Gastrocnemius medialis (tissue), 4 donors: Measurements from ENCODE around the gene FNDC3B.

Source experiments
- POLR2A ChIP-seq, 2 donors: fragments of 450-650 bp; IDR thresholded peaks; one replicate each; pipeline ENCODE4 v1.6.1; 2017; ENCODE audit warnings: antibody characterized with exemption in 2 of 2, mild to moderate bottlenecking in 2 of 2, moderate library complexity in 2 of 2
- TF ChIP-seq, protein P1 (sequence below), 5 experiments: fragments of 450-650 bp in 3 of 5; fragments of 200-600 bp in 2 of 5; sonication (generic) in 2 of 5; IDR thresholded peaks in 4 of 5; conservative IDR thresholded peaks in 1 of 5; 1 replicate in 4 of 5; 2 replicates in 1 of 5; pipeline ENCODE4 v1.5.1; 2016 to 2019; ENCODE audit warnings: antibody characterized with exemption in 5 of 5, mild to moderate bottlenecking in 3 of 5, moderate library complexity in 3 of 5

DNA sequence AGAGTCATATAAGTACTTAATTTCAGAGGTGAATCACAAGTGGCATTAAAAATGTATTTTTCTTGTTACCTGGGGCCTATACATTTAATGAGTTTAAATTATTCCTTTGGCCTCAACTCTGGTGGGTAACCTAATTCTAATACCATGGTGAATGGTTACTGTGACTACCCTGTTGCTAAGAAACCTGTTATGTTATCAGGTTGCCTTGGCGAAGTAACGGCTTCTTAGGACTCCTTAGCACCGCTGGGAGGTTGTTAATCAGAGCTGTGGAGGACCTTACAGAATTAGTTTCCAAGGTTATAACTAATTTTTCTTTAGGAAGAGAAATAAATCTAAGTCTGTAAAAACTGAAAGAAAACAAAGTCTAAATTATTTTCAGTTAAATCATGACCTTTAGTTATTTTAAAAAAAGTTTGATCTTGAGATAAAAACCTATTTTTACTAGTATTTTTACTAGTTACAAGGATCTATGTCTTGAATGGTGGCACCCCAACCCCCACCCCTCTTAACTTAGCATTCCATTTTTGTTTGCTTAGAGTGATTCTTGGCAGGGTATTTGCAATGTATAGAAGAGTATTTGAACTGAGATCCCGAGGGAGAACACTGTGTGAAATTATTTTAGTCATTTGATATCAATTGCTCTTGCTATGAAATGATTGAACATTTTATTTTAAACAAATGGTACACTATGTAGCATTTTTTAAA is 155.5 kb downstream of the FNDC3B start:
- no peak for TF ChIP-seq POLR2A (IDR thresholded peaks at IDR 0.05)
- TF ChIP-seq, protein P1, sequence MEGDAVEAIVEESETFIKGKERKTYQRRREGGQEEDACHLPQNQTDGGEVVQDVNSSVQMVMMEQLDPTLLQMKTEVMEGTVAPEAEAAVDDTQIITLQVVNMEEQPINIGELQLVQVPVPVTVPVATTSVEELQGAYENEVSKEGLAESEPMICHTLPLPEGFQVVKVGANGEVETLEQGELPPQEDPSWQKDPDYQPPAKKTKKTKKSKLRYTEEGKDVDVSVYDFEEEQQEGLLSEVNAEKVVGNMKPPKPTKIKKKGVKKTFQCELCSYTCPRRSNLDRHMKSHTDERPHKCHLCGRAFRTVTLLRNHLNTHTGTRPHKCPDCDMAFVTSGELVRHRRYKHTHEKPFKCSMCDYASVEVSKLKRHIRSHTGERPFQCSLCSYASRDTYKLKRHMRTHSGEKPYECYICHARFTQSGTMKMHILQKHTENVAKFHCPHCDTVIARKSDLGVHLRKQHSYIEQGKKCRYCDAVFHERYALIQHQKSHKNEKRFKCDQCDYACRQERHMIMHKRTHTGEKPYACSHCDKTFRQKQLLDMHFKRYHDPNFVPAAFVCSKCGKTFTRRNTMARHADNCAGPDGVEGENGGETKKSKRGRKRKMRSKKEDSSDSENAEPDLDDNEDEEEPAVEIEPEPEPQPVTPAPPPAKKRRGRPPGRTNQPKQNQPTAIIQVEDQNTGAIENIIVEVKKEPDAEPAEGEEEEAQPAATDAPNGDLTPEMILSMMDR (IDR thresholded peaks at IDR 0.05 in 4 of 5, conservative IDR thresholded peaks at IDR 0.05 in 1 of 5), result no peak
